ENCODE results near the gene ZG16.
"Not testable (repeated sequence)": the region's sequence is repeated elsewhere in the genome, so short reads cannot be mapped to it uniquely, and the experiment has no call there.

Gene ZG16

DNA sequence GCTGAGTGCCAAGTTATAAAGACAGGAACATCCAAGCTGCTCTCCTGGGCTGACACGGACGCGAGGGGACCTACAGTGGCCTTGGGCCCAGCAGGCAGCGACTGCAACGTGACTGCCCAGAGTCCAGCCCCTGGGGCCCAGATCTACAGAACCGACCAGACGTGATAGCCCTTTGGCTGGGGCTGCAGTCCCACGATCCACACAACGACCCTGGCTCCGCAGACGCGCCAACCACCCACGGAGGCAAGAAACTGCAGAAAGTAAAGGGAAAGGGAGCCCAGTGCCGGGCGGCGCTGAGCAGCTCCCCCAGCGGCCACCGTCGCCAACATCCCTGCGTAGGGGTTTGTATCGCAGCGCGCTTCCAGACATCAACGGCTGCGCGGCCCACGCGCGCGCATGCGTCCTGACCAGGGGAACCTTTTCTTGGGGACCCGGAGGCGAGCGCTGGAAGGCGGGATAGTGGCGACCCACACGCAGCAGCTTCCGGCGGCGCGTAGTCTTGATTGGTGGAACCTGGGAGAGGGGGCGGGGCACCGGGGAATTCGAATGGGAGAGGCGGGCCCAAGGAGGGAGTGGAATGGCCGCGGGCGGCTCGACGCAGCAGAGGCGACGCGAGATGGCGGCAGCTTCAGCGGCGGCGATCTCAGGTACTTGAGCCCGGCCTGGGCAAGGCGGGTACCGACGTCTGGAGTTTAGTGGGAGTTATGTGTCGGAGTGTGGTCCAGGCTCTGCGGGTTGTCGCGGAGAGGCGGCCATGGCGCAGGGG is 12.3 kb downstream of the ZG16 start, which contains the start of gene KIF22:
Gene KIF22 (plus strand): TSS at position 569 of the 766 bp plus-strand sequence. CDS start 9 bp downstream, at position 578.
- DNase-seq: peak; percentile 100

- DNase-seq: no peak
Observed at GRCh38 chr16:29790949-29791844, 13.1 kb downstream of the ZG16 start.

DNA sequence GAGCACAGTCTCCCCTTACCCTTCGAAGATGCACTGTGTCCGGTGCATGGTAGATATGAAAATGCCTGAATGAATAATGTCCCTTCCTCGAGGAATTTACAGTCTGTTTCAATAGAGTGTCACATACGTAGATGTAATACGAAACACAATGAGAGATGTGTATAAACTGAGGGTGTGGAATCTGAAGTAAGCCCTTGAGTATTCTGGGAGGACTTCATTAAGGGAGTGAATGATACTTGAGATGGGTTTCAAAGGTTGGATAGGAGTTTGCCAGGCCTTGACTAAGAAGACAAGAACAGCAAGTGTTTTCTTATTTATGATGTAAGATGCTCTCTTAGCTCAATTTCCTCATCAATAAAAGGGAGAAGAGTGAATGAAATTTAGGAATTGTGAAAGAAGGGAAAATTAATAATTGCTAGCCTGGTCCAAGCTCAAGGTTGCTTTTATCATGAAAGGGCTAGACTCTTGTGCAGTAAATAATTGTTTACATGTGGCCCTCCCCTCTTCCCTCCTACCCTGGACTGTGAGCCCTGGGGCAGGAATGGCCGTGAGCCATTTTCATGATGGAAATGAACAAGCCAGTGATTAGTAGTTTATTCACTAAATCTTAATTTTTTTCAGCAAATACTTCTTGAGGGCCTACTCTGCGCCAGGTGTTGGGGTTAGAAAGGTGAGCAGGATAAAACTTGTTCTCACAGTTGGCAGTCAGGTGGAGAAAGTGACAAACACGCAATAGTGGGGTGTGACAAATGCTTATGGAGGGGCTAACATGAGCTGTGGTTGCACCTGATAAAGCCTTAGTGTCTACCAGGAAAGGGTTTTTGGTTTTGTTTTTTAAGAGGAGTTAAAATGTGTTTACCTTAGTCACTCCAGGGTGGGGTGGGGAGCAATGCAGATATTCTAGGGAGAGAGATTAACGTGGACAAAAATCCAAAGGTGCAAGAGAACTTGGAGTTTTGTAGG is 14.1 kb downstream of the ZG16 start:
- no peak for DNase-seq

GRCh38 chr16:29793153-29793552 is 15.1 kb downstream of the ZG16 start:
- not testable (repeated sequence) for DNase-seq

DNA sequence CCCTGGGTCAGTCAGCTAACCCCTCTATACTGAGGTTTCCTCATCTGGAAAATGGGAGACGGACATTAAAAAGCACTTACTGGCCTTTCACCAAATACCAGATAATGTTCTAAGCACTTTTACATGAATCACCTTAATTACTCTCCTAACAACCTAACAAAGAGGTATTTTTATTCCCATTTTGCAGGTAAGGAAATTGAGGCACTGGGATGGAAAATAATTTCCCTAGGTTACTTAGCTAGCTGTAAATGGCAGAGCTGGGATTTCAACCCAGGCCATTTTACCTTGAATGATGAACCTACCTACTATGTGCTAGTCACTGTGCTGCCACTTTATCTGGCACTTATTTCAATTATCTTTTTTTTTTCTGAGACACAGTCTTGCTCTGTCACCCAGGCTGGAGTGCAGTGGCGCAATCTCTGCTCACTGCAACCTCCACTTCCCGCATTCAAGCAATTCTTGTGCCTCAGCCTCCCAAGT is 16.2 kb downstream of the ZG16 start:
- no peak for DNase-seq

GRCh38 chr16:29802416-29802935 is 24.4 kb downstream of the ZG16 start:
- DNase-seq: no peak

DNA sequence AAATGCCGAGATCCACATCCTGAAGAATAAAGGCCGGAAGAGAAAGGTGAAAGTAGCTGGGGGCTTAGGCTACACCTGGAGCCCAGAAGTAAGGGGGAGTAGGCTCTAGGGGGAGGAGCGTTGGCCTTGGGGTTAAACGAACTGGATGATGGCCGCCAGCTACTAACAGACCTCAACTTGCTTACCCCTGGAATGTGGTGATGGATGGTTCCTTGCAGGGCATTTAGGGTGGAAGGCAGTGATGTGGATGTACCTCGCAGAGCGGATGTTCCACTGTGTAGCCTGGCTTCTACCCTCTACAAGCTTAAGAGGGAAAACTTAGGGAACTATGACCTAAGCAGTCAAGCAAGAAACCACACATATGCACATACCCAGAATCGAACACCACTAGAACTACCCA is 26.0 kb downstream of the ZG16 start:
- DNase-seq: no peak

GRCh38 chr16:29804455-29805231 is 26.6 kb downstream of the ZG16 start:
- peak; percentile 64 for DNase-seq

GRCh38 chr16:29805232-29806098 is 27.4 kb downstream of the ZG16 start:
- DNase-seq: peak; percentile 98

DNA sequence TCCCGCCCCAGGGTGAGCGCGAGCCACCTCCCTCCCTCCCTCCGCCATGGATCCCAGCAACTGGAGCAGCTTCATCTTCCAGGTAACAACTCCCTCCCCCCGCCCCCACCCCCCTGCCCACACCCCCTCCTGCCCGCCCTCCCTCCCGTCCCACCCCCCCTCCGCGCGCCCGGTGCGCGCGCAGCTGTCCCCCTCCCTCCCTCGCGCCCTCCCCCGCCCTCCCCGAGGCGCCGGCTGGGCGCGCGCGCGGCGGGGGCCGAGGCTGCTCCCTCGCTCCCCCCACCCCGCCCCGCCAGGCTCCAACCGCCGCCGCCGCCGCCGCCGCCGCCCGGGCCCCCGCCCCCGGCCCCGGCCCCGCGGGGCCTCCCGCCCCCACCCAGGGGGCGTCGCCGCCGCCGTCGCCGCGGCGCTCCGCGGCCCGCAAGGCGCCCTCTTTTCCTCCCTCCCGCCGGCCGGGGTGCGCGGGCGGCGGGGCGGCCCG is 28.1 kb downstream of the ZG16 start, which contains the start of gene MAZ:
Gene MAZ (plus strand): TSS at position 431 of the 481 bp plus-strand sequence. CDS start 173 bp downstream, outside the sequence.
- DNase-seq: no peak

GRCh38 chr16:29806641-29807425 is 28.8 kb downstream of the ZG16 start:
- DNase-seq: peak; percentile 85

- peak; percentile 92 for DNase-seq
Observed at GRCh38 chr16:29807426-29808218, 29.6 kb downstream of the ZG16 start.

- DNase-seq: peak; percentile 72
Observed at GRCh38 chr16:29808219-29808900, 30.3 kb downstream of the ZG16 start.

DNA sequence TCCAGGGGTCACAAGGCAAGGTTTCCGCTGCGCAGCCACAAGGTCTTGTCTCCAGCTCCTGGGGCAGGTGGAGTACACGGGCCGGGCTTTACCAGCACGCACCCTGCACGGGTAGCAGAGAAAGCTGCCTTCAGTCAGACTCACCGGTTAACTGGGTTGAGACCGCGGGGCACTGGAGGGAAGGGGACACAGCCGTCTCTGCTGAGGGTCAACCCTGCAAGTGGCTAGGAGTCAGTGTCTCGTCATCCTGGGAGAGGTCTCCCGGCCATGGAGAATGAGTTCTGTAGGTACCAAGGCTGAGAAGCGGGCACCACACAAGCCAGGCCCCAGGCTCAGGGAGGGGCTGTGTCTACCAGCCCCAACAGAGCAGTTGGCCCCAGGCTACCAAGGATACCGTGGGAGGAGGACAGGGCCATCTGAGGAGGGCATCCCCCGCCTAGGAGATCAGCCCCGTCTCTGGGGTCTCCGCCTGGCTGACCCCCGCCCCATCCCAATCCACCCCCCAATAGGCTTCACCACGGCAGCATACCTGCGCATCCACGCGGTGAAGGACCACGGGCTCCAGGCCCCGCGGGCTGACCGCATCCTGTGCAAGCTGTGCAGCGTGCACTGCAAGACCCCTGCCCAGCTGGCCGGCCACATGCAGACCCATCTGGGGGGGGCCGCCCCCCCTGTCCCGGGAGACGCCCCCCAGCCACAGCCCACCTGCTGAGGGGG is 31.1 kb downstream of the ZG16 start:
- DNase-seq: peak; percentile 65

- peak; percentile 80 for DNase-seq
Observed at GRCh38 chr16:29809850-29810698, 32.0 kb downstream of the ZG16 start.

DNA sequence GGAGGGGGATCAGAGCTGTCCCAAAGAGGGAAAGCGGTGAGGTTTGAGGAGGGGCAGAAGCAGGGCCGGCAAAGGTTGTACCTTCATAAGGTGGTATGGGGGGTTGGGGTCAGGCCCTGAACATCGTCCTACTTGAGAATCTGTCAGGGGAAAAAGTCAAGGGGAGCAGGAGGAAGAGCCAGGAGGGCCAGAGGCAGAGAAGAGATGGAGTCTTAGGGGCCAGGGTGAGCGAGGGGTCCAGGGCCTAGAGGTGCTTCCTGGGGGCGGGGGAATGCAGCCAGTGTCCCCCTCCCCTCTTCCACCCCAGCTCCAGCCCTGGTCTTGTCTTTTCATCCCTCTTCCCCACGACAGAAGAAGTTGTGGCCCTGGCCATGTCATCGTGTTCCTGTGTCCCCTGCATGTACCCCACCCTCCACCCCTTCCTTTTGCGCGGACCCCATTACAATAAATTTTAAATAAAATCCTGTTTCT is 32.7 kb downstream of the ZG16 start:
- no peak for DNase-seq

Measured in activated CD8-positive, alpha-beta memory T cell treated with anti-CD3 and anti-CD28 coated beads, Interleukin-2, amount 50 U/mL, for 48 hours (primary cell).